GM12878 (cell line): Measurements from ENCODE around the gene ZNF462. TPM values are rescaled to one million over a fixed set of nuclear protein-coding genes. Genes with fewer than 3 reads are reported as not detected.

Source experiments
- ATAC-seq: fragments of 200-7000 bp; cut with Tn5 transposase; 3 replicates; pipeline ENCODE4 v1.9.1; 2020; ENCODE audit warnings: mild to moderate bottlenecking, moderate library complexity
- BruUV-seq: library from RNA; stranded (reverse); fragments of 400-500 nt; replicated peaks from 2 replicates; lab custom pipeline; 2021; lab: Mats Ljungman, UMichigan
- CTCF ChIA-PET: fragments of 300-600 bp; sonication (Branson Sonifier 250); formaldehyde crosslinking; extraction: SDS; loops from one replicate; lab custom pipeline; 2021; ENCODE audit warnings: inconsistent platforms; lab: Yijun Ruan, JAX
- POLR2A ChIA-PET: fragments of 350-600 bp; formaldehyde crosslinking; extraction: SDS; loops from one replicate; lab custom pipeline; 2021; ENCODE audit warnings: inconsistent platforms; lab: Charles Lee
- RAD21 ChIA-PET: fragments of 300-600 bp; sonication (Branson Sonifier 250); formaldehyde crosslinking; loops from one replicate; lab custom pipeline; 2023; ENCODE audit warnings: antibody characterized with exemption; ENCODE audit not compliant: unreplicated experiment; lab: Charles Lee
- SMC1A ChIA-PET: fragments of 300-600 bp; sonication (Branson Sonifier 250); formaldehyde crosslinking; loops from one replicate; lab custom pipeline; 2023; ENCODE audit not compliant: unreplicated experiment, uncharacterized antibody; lab: Charles Lee
- DNase-seq: peaks from one replicate; pipeline ENCODE4 v3.0.0-alpha.2; 2011; ENCODE audit warnings: low read depth, low spot score
- FAIRE-seq: peaks from 3 replicates; lab custom pipeline; 2011; peaks lifted over from hg19 to GRCh38; lab: Jason Lieb, UNC
- H2AFZ ChIP-seq: 2 replicates; pipeline ENCODE4 v1.6.0; 2011; ENCODE audit warnings: low read depth, low read length, control low read depth; ENCODE audit not compliant: control insufficient read depth
- H3K27ac ChIP-seq: 2 replicates; pipeline ENCODE4 v1.5.1; 2011; ENCODE audit warnings: control low read depth; ENCODE audit not compliant: control insufficient read depth, insufficient read depth
- H3K27me3 ChIP-seq, 2 experiments: replicated peaks in 1 of 2; 2 replicates each; pipeline versions ENCODE4 v1.6.0 to v1.6.1; 2011; ENCODE audit warnings: low read length in 1 of 2; ENCODE audit not compliant: control insufficient read depth in 2 of 2, insufficient read depth in 2 of 2
- H3K36me3 ChIP-seq, 2 experiments: 2 replicates each; pipeline ENCODE4 v1.5.1; 2011; ENCODE audit warnings: low read length in 1 of 2; ENCODE audit not compliant: control insufficient read depth in 2 of 2, insufficient read depth in 2 of 2
- H3K4me1 ChIP-seq: 2 replicates; pipeline ENCODE4 v1.6.1; 2011; ENCODE audit warnings: mild to moderate bottlenecking, low read length, moderate library complexity, mixed read lengths; ENCODE audit not compliant: control insufficient read depth, insufficient read depth
- H3K4me2 ChIP-seq: 2 replicates; pipeline ENCODE4 v1.6.0; 2011; ENCODE audit warnings: control low read depth; ENCODE audit not compliant: control insufficient read depth, insufficient read depth
- H3K4me3 ChIP-seq: fragments of 200-600 bp; sonication (generic); 2 replicates; pipeline ENCODE4 v1.5.1; 2016
- H3K79me2 ChIP-seq: 2 replicates; pipeline ENCODE4 v1.6.0; 2011; ENCODE audit warnings: low read length; ENCODE audit not compliant: control insufficient read depth, insufficient read depth
- H3K9ac ChIP-seq: 2 replicates; pipeline ENCODE4 v1.8.0; 2011; ENCODE audit warnings: low read length, control low read depth, mixed read lengths; ENCODE audit not compliant: control insufficient read depth, insufficient read depth
- H3K9me3 ChIP-seq: replicated peaks from 3 replicates; pipeline ENCODE4 v1.5.1; 2011; ENCODE audit warnings: mild to moderate bottlenecking, low read length; ENCODE audit not compliant: control insufficient read depth, insufficient read depth
- H4K20me1 ChIP-seq: 2 replicates; pipeline ENCODE4 v1.6.0; 2011; ENCODE audit not compliant: control insufficient read depth, insufficient read depth
- CBX3 ChIP-seq: fragments of 200-600 bp; sonication (generic); IDR thresholded peaks from 2 replicates; pipeline ENCODE4 v1.6.1; 2016; ENCODE audit warnings: low read depth, borderline replicate concordance
- CEBPB ChIP-seq, 2 experiments: fragments of 150-350 bp in 1 of 2; IDR thresholded peaks; 2 replicates each; pipeline ENCODE4 v1.6.1; 2012 to 2014; ENCODE audit warnings: low read depth in 2 of 2, low read length in 2 of 2, borderline replicate concordance in 1 of 2, inconsistent platforms in 1 of 2
- CHD1 ChIP-seq: IDR thresholded peaks from 2 replicates; pipeline ENCODE4 v1.6.1; 2012; ENCODE audit warnings: low read depth, low read length, improper control_type of control experiment
- CHD2 ChIP-seq: IDR thresholded peaks from 2 replicates; pipeline ENCODE4 v1.6.1; 2011; ENCODE audit warnings: low read depth, low read length, improper control_type of control experiment, borderline replicate concordance
- ESRRA ChIP-seq: IDR thresholded peaks from 2 replicates; pipeline ENCODE4 v1.6.1; 2012; ENCODE audit warnings: mild to moderate bottlenecking, low read length, improper control_type of control experiment
- GABPA ChIP-seq: IDR thresholded peaks from 2 replicates; pipeline ENCODE4 v1.6.1; 2014; ENCODE audit warnings: antibody characterized with exemption, low read depth, mild to moderate bottlenecking, inconsistent platforms
- GATAD2B ChIP-seq: fragments of 450-650 bp; conservative IDR thresholded peaks from 2 replicates; pipeline ENCODE4 v1.6.1; 2017; ENCODE audit warnings: low read depth, mild to moderate bottlenecking, moderate library complexity
- HCFC1 ChIP-seq: fragments of 150-350 bp; IDR thresholded peaks from 2 replicates; pipeline ENCODE4 v1.6.1; 2014; ENCODE audit warnings: low read length
- IKZF1 ChIP-seq: fragments of 450-650 bp; conservative IDR thresholded peaks from 2 replicates; pipeline ENCODE4 v1.6.1; 2017; ENCODE audit warnings: antibody characterized with exemption, mild to moderate bottlenecking
- JUNB ChIP-seq: IDR thresholded peaks from 2 replicates; pipeline ENCODE4 v1.6.1; 2016; ENCODE audit warnings: antibody characterized with exemption, mild to moderate bottlenecking
- LARP7 ChIP-seq: fragments of 450-650 bp; IDR thresholded peaks from 2 replicates; pipeline ENCODE4 v1.6.1; 2017; ENCODE audit warnings: mild to moderate bottlenecking
- NFIC ChIP-seq: IDR thresholded peaks from 2 replicates; pipeline ENCODE4 v1.6.1; 2012; ENCODE audit warnings: low read depth, mild to moderate bottlenecking, inconsistent platforms, low read length, moderate library complexity
- NR2C1 ChIP-seq: fragments of 450-650 bp; IDR thresholded peaks from 2 replicates; pipeline ENCODE4 v1.6.1; 2017; ENCODE audit warnings: antibody characterized with exemption, mild to moderate bottlenecking, moderate library complexity
- NR2C2 ChIP-seq: IDR thresholded peaks from 2 replicates; pipeline ENCODE4 v1.6.1; 2011; ENCODE audit warnings: borderline replicate concordance, low read depth; ENCODE audit not compliant: control insufficient read depth, insufficient read length
- POLR2AphosphoS2 ChIP-seq: IDR thresholded peaks from 2 replicates; pipeline ENCODE4 v1.6.1; 2011; ENCODE audit warnings: low read depth, mild to moderate bottlenecking, low read length, improper control_type of control experiment, moderate library complexity
- PRDM15 ChIP-seq: fragments of 450-650 bp; formaldehyde crosslinking; IDR thresholded peaks from 2 replicates; pipeline ENCODE4 v1.4.0; 2020; ENCODE audit warnings: mild to moderate bottlenecking, moderate library complexity
- RAD21 ChIP-seq: IDR thresholded peaks from 2 replicates; pipeline ENCODE4 v1.6.1; 2011; ENCODE audit warnings: mild to moderate bottlenecking, low read depth, low read length, moderate library complexity; ENCODE audit not compliant: insufficient read depth
- SIX5 ChIP-seq: IDR thresholded peaks from 2 replicates; pipeline ENCODE4 v1.6.1; 2011; ENCODE audit warnings: mild to moderate bottlenecking, low read depth, low read length, moderate library complexity; ENCODE audit not compliant: severe bottlenecking
- SKIL ChIP-seq: fragments of 450-650 bp; IDR thresholded peaks from 2 replicates; pipeline ENCODE4 v1.6.1; 2017; ENCODE audit warnings: mild to moderate bottlenecking, low read depth, inconsistent platforms; ENCODE audit not compliant: poor library complexity, severe bottlenecking
- SMAD5 ChIP-seq: IDR thresholded peaks from 2 replicates; pipeline ENCODE4 v1.6.1; 2016; ENCODE audit warnings: antibody characterized with exemption, low read depth
- TCF12 ChIP-seq: IDR thresholded peaks from 2 replicates; pipeline ENCODE4 v1.6.1; 2011; ENCODE audit warnings: low read depth, mild to moderate bottlenecking, low read length
- WRNIP1 ChIP-seq: IDR thresholded peaks from 2 replicates; pipeline ENCODE4 v1.6.1; 2011; ENCODE audit warnings: low read depth, low read length, improper control_type of control experiment, borderline replicate concordance
- WGBS: methylation state at CpG from one replicate; pipeline ENCODE4 v1.1.6; 2016; ENCODE audit warnings: low lambda C conversion rate; ENCODE audit not compliant: insufficient replicate concordance, insufficient coverage; ENCODE audit errors: missing lambda C conversion rate; 5-methylcytosine and 5-hydroxymethylcytosine counted together
- in situ Hi-C: fragments of 300-500 bp; cut with MboI; formaldehyde crosslinking; loops from 9 replicates; pipeline ENCODE4 v1.14.3; 2018; ENCODE audit warnings: mixed read lengths
- intact Hi-C: fragments of 100-400 bp; cut with micrococcal nuclease; formaldehyde crosslinking; loops from one replicate; pipeline ENCODE4 v1.14.2; 2022; ENCODE audit not compliant: unreplicated experiment
- polyA plus RNA-seq, 11 experiments: library from polyadenylated mRNA; depleted of rRNA in 4 of 11; unstranded in 6 of 11; stranded (reverse) in 5 of 11; fragments of >200 nt; fragmentation: Nextera tagmentation in 4 of 11; fragmentation: Illumina TruSeq in 1 of 11; extraction: Ambion mirVana in 4 of 11; extraction: Trizol in 1 of 11; gene quantifications; 1 replicate in 1 of 11; 2 replicates in 10 of 11; pipeline versions ENCODE4 v1.2.1 to v1.2.3, GENCODE V29; 2011 to 2016; ENCODE audit warnings: inconsistent platforms in 2 of 11, missing spikeins in 2 of 11, low read depth in 1 of 11
- total RNA-seq, 4 experiments: library from RNA; depleted of rRNA in 3 of 4; stranded (reverse); fragments of >200 nt in 3 of 4; fragmentation: Illumina TruSeq in 1 of 4; extraction: Trizol in 1 of 4; gene quantifications; 2 replicates each; pipeline versions ENCODE4 v1.2.1 to v1.2.3, GENCODE V29; 2013 to 2021

The ZNF462 gene
- total and polyA plus RNA-seq, 10 of the 15 experiments (the other 5 are each of a cell fraction or from before 2014, with no cell fraction given) = 0.27 to 13.7 (median 0.55) TPM

- RAD21 ChIA-PET = no interaction called here
Measured at GRCh38 chr9:107008447-107008846, 145.5 kb downstream of the ZNF462 start.

GRCh38 chr9:107016383-107016782 lies 153.4 kb downstream of the ZNF462 start:
- ATAC-seq (no peak), FAIRE-seq (no peak), DNase-seq (no peak)
- Histone ChIP-seq H3K27ac (no peak overlapping the region), H3K36me3 (no peaks in the 10 kb centered on the region), H3K9ac (no peak overlapping the region), H3K4me3 (no peak overlapping the region), H4K20me1 (no peaks in the 10 kb centered on the region), H3K4me1 (no peaks in the 10 kb centered on the region), H3K27me3 (no peaks in the 10 kb centered on the region), H3K4me2 (no peak overlapping the region), H3K9me3 (no peaks in the 10 kb centered on the region; the same call in 2 of the 3 replicates), H3K79me2 (no peaks in the 10 kb centered on the region), H2AFZ (no peak overlapping the region)
- ChIA-PET RAD21 (no interaction called here), CTCF (interaction anchor here (1.0 to 1.8 kb wide), 3 partner anchors 24 to 121 kb away, joined by 3 to 6 read pairs (median 4); no protein-coding TSS in a partner anchor), POLR2A (no interaction called here), SMC1A (interaction anchor here (0.6 to 1.5 kb wide), 2 partner anchors 23 to 337 kb away, joined by 3 to 4 read pairs; no protein-coding TSS in a partner anchor)
- intact Hi-C loops = no loop called here
- BruUV-seq = no TSS peak
- in situ Hi-C loops = no loop called here
- WGBS = 3% methylated on average over 4 of the region's 4 CpGs
- TF ChIP-seq GATAD2B (no peak), TCF12 (no peak), PRDM15 (CRISPR knock-in tag) (no peak), NR2C1 (no peak), SKIL (no peak), CHD1 (no peak)

More at GRCh38 chr9:107008447-107008846, 145.5 kb downstream of the ZNF462 start:
- Histone ChIP-seq H3K4me2 (no peak overlapping the region), H2AFZ (no peak overlapping the region), H3K4me1 (no peaks in the 10 kb centered on the region), H3K27ac (no peak overlapping the region), H4K20me1 (no peaks in the 10 kb centered on the region; the same call in 1 of the 2 replicates), H3K27me3 (no peaks in the 10 kb centered on the region), H3K9me3 (no peaks in the 10 kb centered on the region; the same call in 2 of the 3 replicates), H3K79me2 (no peaks in the 10 kb centered on the region), H3K4me3 (no peak overlapping the region), H3K9ac (no peak overlapping the region), H3K36me3 (no peaks in the 10 kb centered on the region; a peak in 1 of 4 replicates)
- ChIA-PET POLR2A (no interaction called here), CTCF (no interaction called here), SMC1A (no interaction called here)
- WGBS = 27% methylated on average over 6 of the region's 6 CpGs
- FAIRE-seq (no peak), DNase-seq (no peak), ATAC-seq (no peak)
- in situ Hi-C loops (no loop called here), intact Hi-C loops (no loop called here)
- no TSS peak for BruUV-seq
- TF ChIP-seq RAD21 (no peak), SIX5 (no peak), CEBPB (IDR thresholded peaks at IDR 0.05; ENCODE audit: borderline replicate concordance in 1 of 2, low read depth in 2 of 2, low read length in 2 of 2) (no peak), HCFC1 (no peak), NFIC (no peak), SMAD5 (no peak), ESRRA (no peak), WRNIP1 (no peak), NR2C2 (no peak), CHD1 (no peak), CHD2 (no peak), CBX3 (no peak), GABPA (no peak), JUNB (no peak), IKZF1 (no peak), POLR2AphosphoS2 (no peak), LARP7 (no peak)
